DMS 273 treated with DMSO at 0.1 percent for 48 hours (cell line): ENCODE data around the gene DHRS4L2.

Experiments
- DNase-seq: peaks from one replicate; lab custom pipeline; 2025; lab: John Stamatoyannopoulos, UW

The DHRS4L2 gene

GRCh38 chr14:24054646-24055045 lies 65.9 kb downstream of the DHRS4L2 start:
- no peak for DNase-seq
